ENCODE measurements around the gene PRDX4.
"Not testable (repeated sequence)": the region's sequence is repeated elsewhere in the genome, so short reads cannot be mapped to it uniquely, and the experiment has no call there.

PRDX4 gene

GRCh38 chrX:23668335-23668734 is 1.0 kb downstream of the PRDX4 start:
- H3K4me3 ChIP-seq (ENCODE audit: low read depth, low read length): peak overlapping the region; percentile 66
- no peak for DNase-seq (ENCODE audit: low read depth)

GRCh38 chrX:23670528-23670927 is 3.2 kb downstream of the PRDX4 start:
- H3K4me3 ChIP-seq (ENCODE audit: low read depth, low read length): no peak overlapping the region
- no peak for DNase-seq (ENCODE audit: low read depth)

DNA sequence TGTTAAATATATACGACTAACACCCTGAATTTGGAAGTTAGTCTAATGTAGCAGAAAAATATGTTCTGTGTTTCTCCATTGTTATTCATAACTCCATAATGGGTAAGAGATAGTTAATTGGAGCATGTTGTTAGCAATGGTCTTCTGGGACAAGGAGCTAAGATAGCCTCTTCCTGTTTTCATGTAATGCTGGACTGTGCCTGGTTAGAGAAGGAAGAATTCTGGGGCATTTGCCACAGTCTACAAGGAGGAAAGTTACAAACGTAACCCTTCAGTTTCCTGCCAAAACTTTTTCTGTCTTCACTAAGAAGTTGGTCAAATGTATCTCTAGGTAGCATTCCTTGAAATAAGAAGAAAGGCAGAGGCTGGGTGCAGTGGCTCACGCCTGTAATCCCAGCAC is 5.8 kb downstream of the PRDX4 start:
- no peak for DNase-seq (ENCODE audit: low read depth)

DNA sequence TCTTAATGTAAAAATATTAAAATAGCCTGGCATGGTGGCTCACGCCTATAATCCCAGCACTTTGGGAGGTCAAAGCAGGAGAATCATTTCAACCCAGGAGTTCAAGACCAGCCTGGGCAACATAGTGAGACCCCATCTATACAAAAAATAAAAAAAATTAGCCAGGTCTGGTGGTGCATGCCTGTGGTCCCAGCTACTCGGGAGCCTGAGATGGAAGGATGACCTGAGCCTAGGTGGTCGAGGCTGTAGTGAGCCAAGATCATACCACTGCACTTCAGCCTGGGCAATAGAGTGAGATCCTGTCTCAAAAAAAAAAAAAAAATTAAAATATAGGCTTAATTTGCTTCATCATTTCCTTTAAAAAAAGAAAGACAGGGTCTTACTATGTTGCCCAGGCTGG is 9.2 kb downstream of the PRDX4 start:
- DNase-seq (ENCODE audit: low read depth); H3K4me3 ChIP-seq (ENCODE audit: low read depth, low read length): not testable (repeated sequence)

More for the DNA sequence above, 5.8 kb downstream of the PRDX4 start:
- H3K4me3 ChIP-seq (ENCODE audit: low read depth, low read length): no peak overlapping the region

- DNase-seq (ENCODE audit: low read depth): no peak
- no peak overlapping the region for H3K4me3 ChIP-seq (ENCODE audit: low read depth, low read length)
These were observed 24.9 kb downstream of the PRDX4 start for GRCh38 chrX:23692166-23692565.

GRCh38 chrX:23694606-23695005 is 27.3 kb downstream of the PRDX4 start:
- H3K4me3 ChIP-seq (ENCODE audit: low read depth, low read length): no peak overlapping the region
- DNase-seq (ENCODE audit: low read depth): peak; percentile 2

DNA sequence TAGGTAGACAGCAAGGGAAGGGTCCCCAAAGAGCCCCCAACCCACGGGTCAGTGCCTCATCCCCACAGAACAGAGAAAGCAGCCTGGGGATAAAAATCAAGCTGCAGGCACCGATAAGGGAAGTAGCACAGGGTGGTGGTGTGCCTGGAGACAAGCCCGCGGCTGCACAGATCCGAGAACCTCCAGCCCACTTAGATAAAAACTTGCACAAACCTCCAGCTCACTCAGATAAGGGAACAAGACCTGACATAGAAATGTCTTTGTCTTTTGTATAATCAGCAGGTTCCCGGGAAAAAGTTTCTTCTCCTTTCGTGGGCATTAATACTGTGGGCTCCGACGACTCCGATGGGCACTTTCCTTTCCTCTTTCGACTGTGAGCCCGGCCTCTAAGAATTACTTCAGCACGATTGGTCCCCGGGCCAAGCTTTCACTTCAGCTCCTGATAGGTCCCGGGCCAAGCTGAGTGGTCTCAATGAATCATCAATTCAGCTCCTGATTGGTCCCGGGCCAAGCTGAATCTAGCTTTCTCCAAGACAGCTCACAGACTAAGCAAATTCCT is 32.4 kb downstream of the PRDX4 start:
- H3K4me3 ChIP-seq (ENCODE audit: low read depth, low read length): no peak overlapping the region
- no peak for DNase-seq (ENCODE audit: low read depth)

DNA sequence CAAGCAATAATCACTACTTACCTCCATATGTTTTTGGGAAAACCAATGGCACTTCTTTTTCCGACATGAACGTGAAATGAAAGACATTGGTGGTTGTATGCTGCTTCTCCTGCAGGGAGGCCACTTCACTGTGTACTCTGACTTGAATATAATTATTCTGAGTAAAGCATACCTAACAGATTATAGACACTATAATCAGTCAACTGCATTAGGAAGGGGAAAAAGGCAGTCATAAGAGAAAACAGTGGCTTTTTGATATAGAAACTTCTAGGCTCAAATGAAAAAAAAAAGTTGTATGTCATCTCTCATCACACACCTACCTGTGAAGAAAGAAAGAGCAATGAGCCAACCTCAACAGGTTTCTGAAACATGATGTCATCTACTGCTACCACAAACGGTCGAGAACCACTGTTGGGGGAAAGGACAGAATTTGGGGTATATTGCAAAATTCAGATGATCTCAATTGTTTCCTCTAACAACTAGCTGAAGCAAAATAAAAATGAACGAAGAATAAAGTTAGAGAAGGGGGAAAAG is 37.4 kb downstream of the PRDX4 start:
- no peak for DNase-seq (ENCODE audit: low read depth)
- H3K4me3 ChIP-seq (ENCODE audit: low read depth, low read length): no peak overlapping the region

DNA sequence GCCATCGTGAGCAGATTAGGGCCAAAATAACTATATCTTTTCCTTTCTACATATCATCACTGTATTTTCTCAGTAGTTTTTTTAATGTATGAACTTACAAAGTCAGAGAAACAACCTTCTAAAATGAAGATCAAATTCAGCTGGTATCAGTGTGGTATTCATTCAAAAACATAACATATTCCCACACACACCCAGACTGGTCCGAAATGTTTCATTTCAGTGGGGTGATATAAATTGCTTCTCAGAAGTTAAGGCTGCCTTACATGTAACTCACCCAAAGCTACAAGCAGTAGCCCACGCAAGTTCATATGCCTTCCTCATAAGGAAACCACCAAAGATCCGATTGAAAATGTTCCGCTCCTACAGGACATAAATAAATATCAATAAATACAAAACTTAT is 37.9 kb downstream of the PRDX4 start:
- DNase-seq (ENCODE audit: low read depth): no peak
- H3K4me3 ChIP-seq (ENCODE audit: low read depth, low read length): no peak overlapping the region

DNA sequence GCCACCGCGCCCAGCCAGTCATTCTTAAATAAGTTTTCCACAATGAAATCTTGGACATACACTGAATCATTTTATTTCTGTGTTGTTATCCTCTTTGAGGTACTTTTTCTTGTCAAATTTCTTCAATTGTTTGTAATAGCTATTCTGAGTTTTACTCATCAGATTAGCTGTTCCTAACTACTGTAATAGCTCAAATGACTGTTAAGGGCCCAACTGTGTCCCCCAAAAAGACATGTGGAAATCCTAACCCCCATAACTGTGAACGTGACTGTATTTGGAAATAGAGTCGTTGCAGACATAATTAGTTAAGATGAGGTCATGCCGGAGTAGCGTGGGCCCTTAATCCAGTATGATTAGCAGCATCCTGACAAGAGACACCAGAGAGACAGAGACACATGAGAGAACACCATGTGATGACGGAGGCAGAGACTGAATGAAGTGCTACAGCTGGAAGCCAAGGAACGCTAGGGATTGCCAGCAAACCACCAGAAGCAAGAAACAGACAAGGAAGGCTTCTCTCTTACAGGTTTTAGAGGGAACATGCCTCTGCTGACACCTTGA is 52.9 kb downstream of the PRDX4 start:
- DNase-seq (ENCODE audit: low read depth): no peak
- H3K4me3 ChIP-seq (ENCODE audit: low read depth, low read length): no peak overlapping the region

- no peak overlapping the region for H3K4me3 ChIP-seq (ENCODE audit: low read depth, low read length)
- DNase-seq (ENCODE audit: low read depth): no peak
These were observed 58.9 kb downstream of the PRDX4 start for GRCh38 chrX:23726191-23726590.

DNA sequence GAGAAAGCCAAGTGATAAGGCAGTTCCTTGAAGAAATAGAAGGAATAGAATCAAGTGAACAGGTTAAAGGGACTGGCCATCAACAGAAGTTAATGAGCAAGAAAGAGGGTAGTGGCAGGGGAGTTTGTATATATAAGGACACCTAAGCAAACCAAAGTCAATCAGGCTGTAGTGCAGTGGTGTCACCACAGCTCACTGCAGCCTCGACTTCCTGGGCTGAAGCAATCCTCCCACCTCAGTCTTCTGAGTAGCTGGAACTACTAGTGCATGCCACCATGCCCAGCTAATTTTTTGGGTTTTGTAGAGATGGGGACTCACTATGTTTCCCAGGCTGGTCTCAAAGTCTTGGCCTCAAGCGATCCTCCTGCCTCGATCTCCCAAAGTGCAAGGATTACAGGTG is 59.9 kb downstream of the PRDX4 start:
- no peak overlapping the region for H3K4me3 ChIP-seq (ENCODE audit: low read depth, low read length)
- no peak for DNase-seq (ENCODE audit: low read depth)

GRCh38 chrX:23729214-23729613 is 61.9 kb downstream of the PRDX4 start:
- H3K4me3 ChIP-seq (ENCODE audit: low read depth, low read length): no peak overlapping the region
- no peak for DNase-seq (ENCODE audit: low read depth)

GRCh38 chrX:23731951-23732350 is 64.7 kb downstream of the PRDX4 start:
- no peak for DNase-seq (ENCODE audit: low read depth)

DNA sequence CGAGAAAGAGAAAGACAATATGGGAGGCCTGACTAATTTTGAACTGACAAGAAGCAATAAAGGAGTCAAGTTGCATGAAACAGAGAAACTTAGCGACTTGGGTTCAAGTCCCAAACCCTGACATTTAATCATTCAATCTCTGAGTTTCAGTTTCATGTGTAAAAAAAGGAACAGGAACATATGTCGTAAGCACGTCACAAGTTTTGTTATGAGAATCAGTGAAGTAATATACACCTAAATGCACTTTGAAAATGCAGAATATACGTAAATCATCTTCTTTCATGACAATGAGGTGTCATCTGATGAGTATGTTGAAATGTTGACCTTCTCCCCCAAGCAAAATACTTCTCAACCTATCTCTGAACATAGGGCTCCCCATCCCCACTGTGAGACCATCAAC is 65.4 kb downstream of the PRDX4 start:
- DNase-seq (ENCODE audit: low read depth): no peak
- no peak overlapping the region for H3K4me3 ChIP-seq (ENCODE audit: low read depth, low read length)

More at GRCh38 chrX:23731951-23732350, 64.7 kb downstream of the PRDX4 start:
- H3K4me3 ChIP-seq (ENCODE audit: low read depth, low read length): no peak overlapping the region
